HCT116 (cell line): ENCODE measurements around the gene TCF12. TPM values are rescaled to one million over a fixed set of nuclear protein-coding genes. Genes with fewer than 3 reads are reported as not detected.

Experiments
- ATAC-seq: fragments of 200-7000 bp; cut with Tn5 transposase; 2 replicates; pipeline ENCODE4 v1.9.1; 2020; ENCODE audit warnings: mild to moderate bottlenecking, moderate library complexity
- BruUV-seq: library from RNA; stranded (reverse); fragments of 400-500 nt; replicated peaks from 2 replicates; lab custom pipeline; 2021; lab: Mats Ljungman, UMichigan
- CTCF ChIA-PET: fragments of 300-600 bp; sonication (Branson Sonifier 250); formaldehyde crosslinking; loops from one replicate; lab custom pipeline; 2021; ENCODE audit warnings: antibody characterized with exemption; lab: Charles Lee
- POLR2A ChIA-PET: fragments of 300-600, 350-600 bp; sonication (Branson Sonifier 250); formaldehyde crosslinking; loops from one replicate; lab custom pipeline; 2021; ENCODE audit warnings: antibody characterized with exemption; lab: Charles Lee
- RAD21 ChIA-PET, 2 experiments: fragments of 300-600 bp; sonication (Branson Sonifier 250); formaldehyde crosslinking; loops; one replicate each; lab custom pipeline; 2023; ENCODE audit warnings: low total read pairs in 2 of 2; ENCODE audit not compliant: uncharacterized antibody in 2 of 2, unreplicated experiment in 2 of 2, low non-redundant PET in 1 of 2; lab: Charles Lee
- DNase-seq: peaks from one replicate; pipeline ENCODE4 v3.0.0-alpha.2; 2010; ENCODE audit warnings: low read depth, low spot score
- H2AFZ ChIP-seq: fragments of 200-600 bp; shearing (Covaris generic), sonication (generic); 2 replicates; pipeline ENCODE4 v1.6.1; 2017; ENCODE audit warnings: low read depth, mixed run types, mixed read lengths, antibody characterized with exemption, low read length; ENCODE audit not compliant: poor library complexity, severe bottlenecking
- H3K27ac ChIP-seq: 2 replicates; pipeline ENCODE4 v1.5.1; 2012; ENCODE audit warnings: low read depth, low read length
- H3K27me3 ChIP-seq: fragments of 200-600 bp; sonication (generic); 2 replicates; pipeline ENCODE4 v1.6.1; 2016; ENCODE audit warnings: mixed run types, low read length, mixed read lengths; ENCODE audit not compliant: insufficient read depth
- H3K36me3 ChIP-seq, 2 experiments: fragments of 200-500 bp in 1 of 2; fragments of 200-600 bp in 1 of 2; sonication (Bioruptor generic) in 1 of 2; sonication (generic) in 1 of 2; 2 replicates each; pipeline versions ENCODE4 v1.5.1 to v1.6.1; 2014 to 2016; ENCODE audit warnings: low read length in 2 of 2, inconsistent platforms in 1 of 2, mixed read lengths in 1 of 2, mixed run types in 1 of 2; ENCODE audit not compliant: insufficient read depth in 2 of 2, control insufficient read depth in 1 of 2
- H3K4me1 ChIP-seq, 2 experiments: fragments of 200-600 bp in 1 of 2; sonication (generic) in 1 of 2; 2 replicates each; pipeline versions ENCODE4 v1.5.1 to v1.6.1; 2012 to 2017; ENCODE audit warnings: low read length in 2 of 2, inconsistent platforms in 1 of 2, mild to moderate bottlenecking in 1 of 2, mixed read lengths in 1 of 2, mixed run types in 1 of 2, moderate library complexity in 1 of 2; ENCODE audit not compliant: insufficient read depth in 2 of 2, control insufficient read depth in 1 of 2
- H3K4me2 ChIP-seq: fragments of 200-600 bp; sonication (generic); 2 replicates; pipeline ENCODE4 v1.6.1; 2017; ENCODE audit warnings: mixed run types, low read length, mixed read lengths
- H3K4me3 ChIP-seq, 2 experiments: fragments of 200-600 bp in 1 of 2; sonication (generic) in 1 of 2; replicated peaks in 1 of 2; 2 replicates each; pipeline ENCODE4 v1.5.1; 2011 to 2016; ENCODE audit warnings: low read length in 2 of 2, control low read depth in 1 of 2, low read depth in 1 of 2, mild to moderate bottlenecking in 1 of 2, mixed read lengths in 1 of 2, mixed run types in 1 of 2
- H3K79me2 ChIP-seq: fragments of 200-600 bp; sonication (generic); 2 replicates; pipeline ENCODE4 v1.6.1; 2017; ENCODE audit warnings: mild to moderate bottlenecking, mixed run types, low read length, moderate library complexity, mixed read lengths; ENCODE audit not compliant: insufficient read depth
- H3K9ac ChIP-seq: fragments of 200-600 bp; sonication (generic); 2 replicates; pipeline ENCODE4 v1.6.1; 2016; ENCODE audit warnings: low read length, mixed read lengths
- H3K9me2 ChIP-seq: fragments of 200-600 bp; sonication (generic), shearing (Covaris generic); 2 replicates; pipeline ENCODE4 v1.6.1; 2017; ENCODE audit warnings: mixed run types, mild to moderate bottlenecking, moderate library complexity; ENCODE audit not compliant: insufficient read depth
- H3K9me3 ChIP-seq, 2 experiments: fragments of 200-500 bp in 1 of 2; fragments of 200-600 bp in 1 of 2; sonication (Bioruptor generic) in 1 of 2; sonication (generic) in 1 of 2; 2 replicates each; pipeline ENCODE4 v1.6.1; 2014 to 2017; ENCODE audit warnings: low read length in 2 of 2, mixed read lengths in 2 of 2, inconsistent platforms in 1 of 2, low read depth in 1 of 2, mild to moderate bottlenecking in 1 of 2, mixed run types in 1 of 2, moderate library complexity in 1 of 2; ENCODE audit not compliant: control insufficient read depth in 1 of 2, insufficient read depth in 1 of 2
- H4K20me1 ChIP-seq: fragments of 200-600 bp; sonication (generic), shearing (Covaris generic); 2 replicates; pipeline ENCODE4 v1.6.1; 2017; ENCODE audit warnings: mixed run types, mild to moderate bottlenecking, moderate library complexity; ENCODE audit not compliant: insufficient read depth
- CBX3 ChIP-seq: IDR thresholded peaks from 2 replicates; pipeline ENCODE4 v1.6.1; 2012; ENCODE audit warnings: low read depth
- CEBPB ChIP-seq: IDR thresholded peaks from 2 replicates; pipeline ENCODE4 v1.6.1; 2012; ENCODE audit warnings: low read depth
- CTCF ChIP-seq, 3 experiments: fragments of 200-600 bp in 1 of 3; sonication (generic) in 1 of 3; IDR thresholded peaks in 2 of 3; conservative IDR thresholded peaks in 1 of 3; 2 replicates each; pipeline ENCODE4 v1.5.1; 2012 to 2017; ENCODE audit warnings: low read depth in 2 of 3, low read length in 2 of 3, antibody characterized with exemption in 1 of 3, borderline replicate concordance in 1 of 3, control low read depth in 1 of 3, mild to moderate bottlenecking in 1 of 3, mixed read lengths in 1 of 3, mixed run types in 1 of 3, moderate library complexity in 1 of 3; ENCODE audit not compliant: insufficient read depth in 1 of 3
- EGR1 ChIP-seq: IDR thresholded peaks from 2 replicates; pipeline ENCODE4 v1.6.1; 2012; ENCODE audit warnings: low read depth
- ELF1 ChIP-seq: IDR thresholded peaks from 2 replicates; pipeline ENCODE4 v1.6.1; 2012; ENCODE audit warnings: low read depth, borderline replicate concordance
- EZH2 ChIP-seq: fragments of 200-600 bp; sonication (generic); IDR thresholded peaks from 2 replicates; pipeline ENCODE4 v1.6.1; 2017; ENCODE audit warnings: antibody characterized with exemption, mixed run types
- EZH2phosphoT487 ChIP-seq: fragments of 200-600 bp; IDR thresholded peaks from 2 replicates; pipeline ENCODE4 v1.6.1; 2018; ENCODE audit warnings: antibody characterized with exemption, borderline replicate concordance
- JUND ChIP-seq: IDR thresholded peaks from 2 replicates; pipeline ENCODE4 v1.6.1; 2012
- POLR2A ChIP-seq: IDR thresholded peaks from 2 replicates; pipeline ENCODE4 v1.7.0; 2011; ENCODE audit warnings: borderline replicate concordance; ENCODE audit not compliant: insufficient read depth, insufficient read length; ENCODE audit errors: extremely low read depth
- RAD21 ChIP-seq: IDR thresholded peaks from 2 replicates; pipeline ENCODE4 v1.6.1; 2012; ENCODE audit warnings: low read depth, mild to moderate bottlenecking
- YY1 ChIP-seq: IDR thresholded peaks from 2 replicates; pipeline ENCODE4 v1.6.1; 2011; ENCODE audit warnings: low read length, low read depth, moderate library complexity, mild to moderate bottlenecking; ENCODE audit not compliant: insufficient replicate concordance; ENCODE audit errors: extremely low read depth
- ZFX ChIP-seq: fragments of 450-650 bp; IDR thresholded peaks from 2 replicates; pipeline ENCODE4 v1.6.1; 2017
- intact Hi-C: fragments of 100-400 bp; cut with micrococcal nuclease; formaldehyde crosslinking; loops from 2 replicates; pipeline ENCODE4 v1.10.0; 2022
- total RNA-seq: library from RNA; stranded (reverse); gene quantifications from one replicate; pipeline ENCODE4 v1.2.1, GENCODE V29; 2021; ENCODE audit not compliant: unreplicated experiment
- TF ChIP-seq, protein P1 (sequence below): IDR thresholded peaks from 2 replicates; pipeline ENCODE4 v1.6.1; 2012
- TF ChIP-seq, protein P2 (sequence below): IDR thresholded peaks from 2 replicates; pipeline ENCODE4 v1.6.1; 2012; ENCODE audit warnings: low read depth

TCF12 gene
- total RNA-seq, 1 experiment from 2014 or later, result 71.6 TPM

- TF ChIP-seq, protein P1, sequence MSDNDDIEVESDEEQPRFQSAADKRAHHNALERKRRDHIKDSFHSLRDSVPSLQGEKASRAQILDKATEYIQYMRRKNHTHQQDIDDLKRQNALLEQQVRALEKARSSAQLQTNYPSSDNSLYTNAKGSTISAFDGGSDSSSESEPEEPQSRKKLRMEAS, result no peak
- TF ChIP-seq POLR2A, result no peak
- TF ChIP-seq EGR1, result no peak
- TF ChIP-seq JUND, result no peak
- TF ChIP-seq ELF1, result no peak
- no peak for TF ChIP-seq RAD21
- TF ChIP-seq EZH2phosphoT487, result no peak
- no peak for TF ChIP-seq CEBPB
- no peak for TF ChIP-seq EZH2
- DNase-seq, result peak; percentile 2
- Histone ChIP-seq H3K36me3 (no peaks in the 10 kb centered on the region), H2AFZ (no peak overlapping the region), H3K4me3 (no peak overlapping the region), H3K27ac (no peak overlapping the region), H3K9me3 (no peaks in the 10 kb centered on the region), H3K9me2 (no peaks in the 10 kb centered on the region), H4K20me1 (no peaks in the 10 kb centered on the region), H3K9ac (no peak overlapping the region), H3K79me2 (peaks cover 4% of the 10 kb centered on the region; the same call in 1 of the 2 replicates), H3K4me1 (peaks cover 7 to 9% of the 10 kb centered on the region in 2 experiments), H3K27me3 (no peaks in the 10 kb centered on the region), H3K4me2 (0 out of 2 replicates have a peak overlapping the region, but pooled peaks have one; percentile 13)
- peak; percentile 22; the same call in 1 of the 2 replicates for ATAC-seq
- no TSS peak for BruUV-seq
- intact Hi-C loops, result no loop called here
- CTCF ChIA-PET, result no interaction called here
- POLR2A ChIA-PET, result no interaction called here
- RAD21 ChIA-PET, result no interaction called here
These were observed 199.8 kb downstream of the TCF12 start for GRCh38 chr15:57118013-57118799.

GRCh38 chr15:57122080-57122840 is 203.8 kb downstream of the TCF12 start:
- BruUV-seq, result no TSS peak
- POLR2A ChIA-PET, result no interaction called here
- TF ChIP-seq ZFX, result no peak
- no peak for TF ChIP-seq ELF1
- TF ChIP-seq YY1, result no peak
- TF ChIP-seq, protein P2, sequence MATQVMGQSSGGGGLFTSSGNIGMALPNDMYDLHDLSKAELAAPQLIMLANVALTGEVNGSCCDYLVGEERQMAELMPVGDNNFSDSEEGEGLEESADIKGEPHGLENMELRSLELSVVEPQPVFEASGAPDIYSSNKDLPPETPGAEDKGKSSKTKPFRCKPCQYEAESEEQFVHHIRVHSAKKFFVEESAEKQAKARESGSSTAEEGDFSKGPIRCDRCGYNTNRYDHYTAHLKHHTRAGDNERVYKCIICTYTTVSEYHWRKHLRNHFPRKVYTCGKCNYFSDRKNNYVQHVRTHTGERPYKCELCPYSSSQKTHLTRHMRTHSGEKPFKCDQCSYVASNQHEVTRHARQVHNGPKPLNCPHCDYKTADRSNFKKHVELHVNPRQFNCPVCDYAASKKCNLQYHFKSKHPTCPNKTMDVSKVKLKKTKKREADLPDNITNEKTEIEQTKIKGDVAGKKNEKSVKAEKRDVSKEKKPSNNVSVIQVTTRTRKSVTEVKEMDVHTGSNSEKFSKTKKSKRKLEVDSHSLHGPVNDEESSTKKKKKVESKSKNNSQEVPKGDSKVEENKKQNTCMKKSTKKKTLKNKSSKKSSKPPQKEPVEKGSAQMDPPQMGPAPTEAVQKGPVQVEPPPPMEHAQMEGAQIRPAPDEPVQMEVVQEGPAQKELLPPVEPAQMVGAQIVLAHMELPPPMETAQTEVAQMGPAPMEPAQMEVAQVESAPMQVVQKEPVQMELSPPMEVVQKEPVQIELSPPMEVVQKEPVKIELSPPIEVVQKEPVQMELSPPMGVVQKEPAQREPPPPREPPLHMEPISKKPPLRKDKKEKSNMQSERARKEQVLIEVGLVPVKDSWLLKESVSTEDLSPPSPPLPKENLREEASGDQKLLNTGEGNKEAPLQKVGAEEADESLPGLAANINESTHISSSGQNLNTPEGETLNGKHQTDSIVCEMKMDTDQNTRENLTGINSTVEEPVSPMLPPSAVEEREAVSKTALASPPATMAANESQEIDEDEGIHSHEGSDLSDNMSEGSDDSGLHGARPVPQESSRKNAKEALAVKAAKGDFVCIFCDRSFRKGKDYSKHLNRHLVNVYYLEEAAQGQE, result no peak
- no peak for TF ChIP-seq CTCF (IDR thresholded peaks at IDR 0.05 in 2 of 3, conservative IDR thresholded peaks at IDR 0.05 in 1 of 3; ENCODE audit: borderline replicate concordance in 1 of 3, insufficient read depth in 1 of 3, low read depth in 2 of 3, low read length in 2 of 3)
- TF ChIP-seq CBX3, result no peak

More at GRCh38 chr15:57122080-57122840, 203.8 kb downstream of the TCF12 start:
- Histone ChIP-seq H3K9me3 (no peaks in the 10 kb centered on the region), H3K36me3 (no peaks in the 10 kb centered on the region), H3K27ac (no peak overlapping the region), H3K4me3 (no peak overlapping the region), H3K27me3 (no peaks in the 10 kb centered on the region), H3K9me2 (no peaks in the 10 kb centered on the region), H2AFZ (no peak overlapping the region), H3K9ac (no peak overlapping the region), H3K4me2 (no peak overlapping the region), H4K20me1 (no peaks in the 10 kb centered on the region), H3K79me2 (no peaks in the 10 kb centered on the region; the same call in 1 of the 2 replicates), H3K4me1 (peaks cover 7 to 9% of the 10 kb centered on the region in 2 experiments)
- ChIA-PET RAD21 (interaction anchor here in 1 of 2 experiments (0.7 kb wide), 1 partner anchor 210 kb away, joined by 3 read pairs; no protein-coding TSS in a partner anchor), CTCF (no interaction called here)
- intact Hi-C loops, result no loop called here
- ATAC-seq, result no peak
- no peak for DNase-seq
